MM.1S (cell line): Measurements from ENCODE around the gene NAALADL2.

ENCODE experiments used
- CTCF ChIP-seq: fragments of 300-600 bp; sonication (generic); IDR thresholded peaks from 2 replicates; pipeline ENCODE4 v1.5.1; 2016; ENCODE audit warnings: antibody characterized with exemption, low read length, mixed read lengths
- EZH2phosphoT487 ChIP-seq: fragments of 300-600 bp; sonication (generic); IDR thresholded peaks from 2 replicates; pipeline ENCODE4 v1.6.1; 2018; ENCODE audit warnings: antibody characterized with exemption, low read length

GRCh38 chr3:175001091-175001490 lies 142.0 kb downstream of the NAALADL2 start:
- TF ChIP-seq CTCF (no peak), EZH2phosphoT487 (no peak)
